Measurements from ENCODE around the gene FBXW2.

FBXW2 gene

GRCh38 chr9:120767451-120767850 is 25.8 kb downstream of the FBXW2 start:
- TF ChIP-seq POLR2AphosphoS5 (IDR thresholded peaks at IDR 0.05; ENCODE audit: low read depth, low read length) (no peak), TAF1 (IDR thresholded peaks at IDR 0.05; ENCODE audit: borderline replicate concordance, insufficient read depth, low read length) (no peak), SIN3A (IDR thresholded peaks at IDR 0.05; ENCODE audit: borderline replicate concordance, insufficient read depth, low read length) (no peak), FOXP2 (optimal IDR thresholded peaks at IDR 0.05; ENCODE audit: borderline replicate concordance, extremely low read depth, extremely low read length, insufficient read depth) (no peak)
- TF ChIP-seq, protein P1, sequence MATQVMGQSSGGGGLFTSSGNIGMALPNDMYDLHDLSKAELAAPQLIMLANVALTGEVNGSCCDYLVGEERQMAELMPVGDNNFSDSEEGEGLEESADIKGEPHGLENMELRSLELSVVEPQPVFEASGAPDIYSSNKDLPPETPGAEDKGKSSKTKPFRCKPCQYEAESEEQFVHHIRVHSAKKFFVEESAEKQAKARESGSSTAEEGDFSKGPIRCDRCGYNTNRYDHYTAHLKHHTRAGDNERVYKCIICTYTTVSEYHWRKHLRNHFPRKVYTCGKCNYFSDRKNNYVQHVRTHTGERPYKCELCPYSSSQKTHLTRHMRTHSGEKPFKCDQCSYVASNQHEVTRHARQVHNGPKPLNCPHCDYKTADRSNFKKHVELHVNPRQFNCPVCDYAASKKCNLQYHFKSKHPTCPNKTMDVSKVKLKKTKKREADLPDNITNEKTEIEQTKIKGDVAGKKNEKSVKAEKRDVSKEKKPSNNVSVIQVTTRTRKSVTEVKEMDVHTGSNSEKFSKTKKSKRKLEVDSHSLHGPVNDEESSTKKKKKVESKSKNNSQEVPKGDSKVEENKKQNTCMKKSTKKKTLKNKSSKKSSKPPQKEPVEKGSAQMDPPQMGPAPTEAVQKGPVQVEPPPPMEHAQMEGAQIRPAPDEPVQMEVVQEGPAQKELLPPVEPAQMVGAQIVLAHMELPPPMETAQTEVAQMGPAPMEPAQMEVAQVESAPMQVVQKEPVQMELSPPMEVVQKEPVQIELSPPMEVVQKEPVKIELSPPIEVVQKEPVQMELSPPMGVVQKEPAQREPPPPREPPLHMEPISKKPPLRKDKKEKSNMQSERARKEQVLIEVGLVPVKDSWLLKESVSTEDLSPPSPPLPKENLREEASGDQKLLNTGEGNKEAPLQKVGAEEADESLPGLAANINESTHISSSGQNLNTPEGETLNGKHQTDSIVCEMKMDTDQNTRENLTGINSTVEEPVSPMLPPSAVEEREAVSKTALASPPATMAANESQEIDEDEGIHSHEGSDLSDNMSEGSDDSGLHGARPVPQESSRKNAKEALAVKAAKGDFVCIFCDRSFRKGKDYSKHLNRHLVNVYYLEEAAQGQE (IDR thresholded peaks at IDR 0.05; ENCODE audit: insufficient read depth in 1 of 2, low read depth in 2 of 2, low read length in 2 of 2): no peak

- TF ChIP-seq TAF1 (IDR thresholded peaks at IDR 0.05; ENCODE audit: borderline replicate concordance, insufficient read depth, low read length) (no peak), FOXP2 (optimal IDR thresholded peaks at IDR 0.05; ENCODE audit: borderline replicate concordance, extremely low read depth, extremely low read length, insufficient read depth) (no peak), SIN3A (IDR thresholded peaks at IDR 0.05; ENCODE audit: borderline replicate concordance, insufficient read depth, low read length) (no peak), POLR2AphosphoS5 (IDR thresholded peaks at IDR 0.05; ENCODE audit: low read depth, low read length) (no peak)
- TF ChIP-seq, protein P1 (IDR thresholded peaks at IDR 0.05; ENCODE audit: insufficient read depth in 1 of 2, low read depth in 2 of 2, low read length in 2 of 2): no peak
These were observed 27.2 kb downstream of the FBXW2 start for GRCh38 chr9:120765910-120766425.

DNA sequence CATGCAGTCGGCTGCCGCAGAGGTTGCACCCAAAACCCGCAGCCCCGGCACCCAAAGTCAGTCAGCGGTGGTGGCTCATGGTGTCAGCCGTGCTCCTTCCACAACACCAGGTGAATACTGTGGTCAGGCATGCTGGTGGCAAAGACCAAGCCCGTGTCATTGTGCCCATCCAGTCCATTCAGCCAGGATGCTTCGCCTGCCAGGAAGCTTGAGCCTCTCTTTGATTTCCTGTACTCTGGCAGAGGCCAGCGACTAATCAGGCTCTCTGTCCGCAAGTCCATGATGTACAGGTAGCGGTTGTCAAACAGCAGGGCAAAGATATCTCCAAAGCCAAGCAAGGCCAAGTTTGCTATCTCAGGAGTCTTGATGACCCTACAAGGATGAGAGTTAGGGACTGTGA is 28.7 kb downstream of the FBXW2 start:
- no peak for TF ChIP-seq FOXP2 (optimal IDR thresholded peaks at IDR 0.05; ENCODE audit: borderline replicate concordance, extremely low read depth, extremely low read length, insufficient read depth)
- TF ChIP-seq TAF1 (IDR thresholded peaks at IDR 0.05; ENCODE audit: borderline replicate concordance, insufficient read depth, low read length): no peak
- no peak for TF ChIP-seq SIN3A (IDR thresholded peaks at IDR 0.05; ENCODE audit: borderline replicate concordance, insufficient read depth, low read length)
- no peak for TF ChIP-seq POLR2AphosphoS5 (IDR thresholded peaks at IDR 0.05; ENCODE audit: low read depth, low read length)
- TF ChIP-seq, protein P1 (IDR thresholded peaks at IDR 0.05; ENCODE audit: insufficient read depth in 1 of 2, low read depth in 2 of 2, low read length in 2 of 2): no peak

- TF ChIP-seq FOXP2 (optimal IDR thresholded peaks at IDR 0.05; ENCODE audit: borderline replicate concordance, extremely low read depth, extremely low read length, insufficient read depth): no peak
- TF ChIP-seq SIN3A (IDR thresholded peaks at IDR 0.05; ENCODE audit: borderline replicate concordance, insufficient read depth, low read length): no peak
- no peak for TF ChIP-seq TAF1 (IDR thresholded peaks at IDR 0.05; ENCODE audit: borderline replicate concordance, insufficient read depth, low read length)
- TF ChIP-seq, protein P1 (IDR thresholded peaks at IDR 0.05; ENCODE audit: insufficient read depth in 1 of 2, low read depth in 2 of 2, low read length in 2 of 2): no peak
- no peak for TF ChIP-seq POLR2AphosphoS5 (IDR thresholded peaks at IDR 0.05; ENCODE audit: low read depth, low read length)
These were observed 32.2 kb downstream of the FBXW2 start for GRCh38 chr9:120761006-120761405.

Measured in PFSK-1 (cell line).